ENCODE measurements around the gene PIGL. TPM values are rescaled to one million over a fixed set of nuclear protein-coding genes. Genes with fewer than 3 reads are reported as not detected.
A peak's percentile ranks its signal among the peaks of the same experiment; 100 is the strongest.

The PIGL gene
- polyA plus RNA-seq, 2 donors, result 13.3 to 21.5 TPM

DNA sequence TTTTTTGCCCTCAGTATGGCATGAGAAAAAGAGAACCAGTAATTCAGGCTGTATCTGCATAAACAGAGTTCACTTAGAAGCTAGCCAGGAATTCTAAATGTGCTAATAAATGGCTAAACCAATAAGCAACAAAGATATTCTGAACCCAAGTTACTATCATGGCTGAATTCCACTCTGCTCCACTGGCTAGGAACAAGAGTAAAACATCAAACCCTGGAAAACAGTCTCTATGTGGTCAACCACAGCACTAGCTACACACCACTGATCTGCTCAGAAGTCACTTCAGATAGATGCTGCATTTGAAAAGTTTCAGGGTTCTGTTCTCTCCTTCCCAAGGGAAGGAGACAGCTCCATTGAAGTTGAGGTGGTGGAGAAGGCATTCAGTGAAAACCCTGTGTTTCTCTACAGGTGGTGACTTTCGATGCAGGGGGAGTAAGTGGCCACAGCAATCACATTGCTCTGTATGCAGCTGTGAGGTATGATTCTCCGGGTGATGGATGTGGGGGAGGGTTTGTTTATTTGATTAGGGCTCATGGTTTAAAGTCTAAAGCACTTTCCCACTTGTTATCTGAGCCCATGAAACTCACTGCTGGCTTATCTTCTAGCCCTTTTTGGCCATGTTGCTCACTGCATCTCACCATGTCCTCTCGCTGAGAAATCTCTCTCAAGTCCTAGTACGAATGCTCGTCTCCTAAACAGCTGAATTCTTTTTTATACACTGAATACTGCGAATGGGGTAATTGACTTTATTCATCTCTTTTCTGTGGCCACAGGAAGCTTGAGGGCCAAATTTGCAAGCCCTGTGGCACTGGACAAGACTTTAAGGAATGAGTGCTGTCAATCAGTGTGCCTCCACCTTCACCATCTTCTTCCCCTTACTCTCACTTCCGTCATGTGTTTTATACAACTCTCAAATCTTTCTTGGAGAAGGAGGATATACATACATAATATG is 96.4 kb downstream of the PIGL start:
- H3K4me1 ChIP-seq (ENCODE audit: control insufficient read depth in 2 of 2, insufficient read depth in 2 of 2, low read length in 1 of 2), result no peaks in the 10 kb centered on the region
- H3K27me3 ChIP-seq (ENCODE audit: control insufficient read depth in 1 of 2, insufficient read depth in 2 of 2, low read length in 2 of 2), result no peaks in the 10 kb centered on the region
- H3K36me3 ChIP-seq (ENCODE audit: control insufficient read depth in 2 of 2, insufficient read depth in 2 of 2, low read length in 1 of 2), result peaks cover 2 to 3% of the 10 kb centered on the region in 2 donors
- no peak overlapping the region for H3K4me3 ChIP-seq (ENCODE audit: low read depth in 1 of 2, low read length in 2 of 2)
- no peaks in the 10 kb centered on the region for H3K9me3 ChIP-seq (ENCODE audit: control insufficient read depth in 2 of 2, insufficient read depth in 1 of 2, low read depth in 1 of 2, low read length in 1 of 2)
- WGBS, 2 donors, result 64 to 79% methylated on average over 7 of the region's 7 CpGs
- no peak overlapping the region for H3K27ac ChIP-seq (ENCODE audit: low read depth in 2 of 2, low read length in 1 of 2)

DNA sequence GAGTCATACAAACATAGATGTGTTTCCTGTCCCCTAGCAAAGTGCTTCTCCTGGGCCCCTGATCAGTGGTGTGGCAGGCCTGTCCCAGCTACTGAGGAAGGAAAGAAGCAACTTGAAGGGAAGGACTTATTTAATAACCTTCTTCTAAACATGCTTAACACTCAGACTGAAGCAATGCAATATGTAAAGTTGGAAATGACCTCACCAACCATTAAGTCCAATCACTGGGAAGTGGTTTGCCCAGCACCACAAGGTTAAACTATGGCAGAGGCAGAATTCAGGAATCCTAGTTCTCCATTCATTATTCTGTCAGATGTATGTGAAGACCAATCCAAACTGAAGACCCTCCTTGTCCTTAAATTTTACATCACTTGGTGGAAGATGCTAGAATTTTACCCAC is 97.2 kb downstream of the PIGL start:
- Histone ChIP-seq H3K4me3 (ENCODE audit: low read depth in 1 of 2, low read length in 2 of 2) (no peak overlapping the region), H3K4me1 (ENCODE audit: control insufficient read depth in 2 of 2, insufficient read depth in 2 of 2, low read length in 1 of 2) (no peaks in the 10 kb centered on the region), H3K27me3 (ENCODE audit: control insufficient read depth in 1 of 2, insufficient read depth in 2 of 2, low read length in 2 of 2) (no peaks in the 10 kb centered on the region), H3K36me3 (ENCODE audit: control insufficient read depth in 2 of 2, insufficient read depth in 2 of 2, low read length in 1 of 2) (peaks cover 2 to 3% of the 10 kb centered on the region in 2 donors), H3K27ac (ENCODE audit: low read depth in 2 of 2, low read length in 1 of 2) (no peak overlapping the region), H3K9me3 (ENCODE audit: control insufficient read depth in 2 of 2, insufficient read depth in 1 of 2, low read depth in 1 of 2, low read length in 1 of 2) (no peaks in the 10 kb centered on the region)

DNA sequence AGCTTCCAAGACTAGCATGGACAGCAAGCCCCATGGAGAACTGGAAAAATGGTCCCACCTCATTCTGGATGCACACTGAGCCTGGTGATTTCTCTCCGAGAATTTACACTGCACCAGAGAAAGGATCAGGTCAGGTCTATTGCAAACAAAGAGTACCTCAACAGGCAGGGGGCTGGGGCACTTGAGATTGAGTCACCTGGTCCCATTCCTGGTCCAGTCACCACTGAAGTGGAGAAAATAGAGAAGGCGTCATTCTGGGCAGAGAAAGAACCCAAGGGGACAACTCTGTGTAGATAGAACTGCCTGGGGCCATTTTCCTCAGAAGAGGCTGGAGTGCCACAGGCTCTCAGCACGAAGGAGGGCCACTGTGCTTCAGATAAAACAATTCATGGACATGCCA is 97.8 kb downstream of the PIGL start:
- Histone ChIP-seq H3K9me3 (ENCODE audit: control insufficient read depth in 2 of 2, insufficient read depth in 1 of 2, low read depth in 1 of 2, low read length in 1 of 2) (no peaks in the 10 kb centered on the region), H3K36me3 (ENCODE audit: control insufficient read depth in 2 of 2, insufficient read depth in 2 of 2, low read length in 1 of 2) (peaks cover 2 to 3% of the 10 kb centered on the region in 2 donors), H3K4me3 (ENCODE audit: low read depth in 1 of 2, low read length in 2 of 2) (no peak overlapping the region), H3K27me3 (ENCODE audit: control insufficient read depth in 1 of 2, insufficient read depth in 2 of 2, low read length in 2 of 2) (no peaks in the 10 kb centered on the region), H3K4me1 (ENCODE audit: control insufficient read depth in 2 of 2, insufficient read depth in 2 of 2, low read length in 1 of 2) (no peaks in the 10 kb centered on the region), H3K27ac (ENCODE audit: low read depth in 2 of 2, low read length in 1 of 2) (no peak overlapping the region)
- 92 to 94% methylated on average over 3 of the region's 3 CpGs for WGBS, 2 donors

DNA sequence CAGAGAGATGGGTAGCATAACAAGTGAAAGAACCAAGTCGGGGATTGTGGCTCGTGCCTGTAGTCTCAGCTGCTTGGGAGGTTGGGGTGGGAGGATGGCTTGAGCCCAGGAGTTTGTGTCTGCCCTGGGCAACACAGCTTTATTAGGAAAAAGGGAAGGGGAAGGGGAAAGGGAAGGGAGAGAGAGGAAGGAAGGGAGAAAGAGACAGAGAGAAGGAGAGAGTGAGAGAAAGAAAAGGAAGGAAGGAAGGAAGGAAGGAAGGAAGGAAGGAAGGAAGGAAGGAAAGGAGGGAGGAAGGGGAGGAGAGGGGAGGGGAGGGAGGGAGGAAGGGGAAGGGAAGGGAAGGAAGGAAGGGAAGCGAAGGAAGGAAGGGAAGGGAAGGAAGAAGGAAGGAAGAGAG is 103.0 kb downstream of the PIGL start:
- WGBS, 2 donors, result 77 to 80% methylated on average over 3 of the region's 3 CpGs
- Histone ChIP-seq H3K27ac (ENCODE audit: low read depth in 2 of 2, low read length in 1 of 2) (no peak overlapping the region), H3K4me1 (ENCODE audit: control insufficient read depth in 2 of 2, insufficient read depth in 2 of 2, low read length in 1 of 2) (no peaks in the 10 kb centered on the region), H3K27me3 (ENCODE audit: control insufficient read depth in 1 of 2, insufficient read depth in 2 of 2, low read length in 2 of 2) (no peaks in the 10 kb centered on the region), H3K36me3 (ENCODE audit: control insufficient read depth in 2 of 2, insufficient read depth in 2 of 2, low read length in 1 of 2) (peaks cover 2 to 5% of the 10 kb centered on the region in 2 donors), H3K4me3 (ENCODE audit: low read depth in 1 of 2, low read length in 2 of 2) (no peak overlapping the region), H3K9me3 (ENCODE audit: control insufficient read depth in 2 of 2, insufficient read depth in 1 of 2, low read depth in 1 of 2, low read length in 1 of 2) (no peaks in the 10 kb centered on the region)

DNA sequence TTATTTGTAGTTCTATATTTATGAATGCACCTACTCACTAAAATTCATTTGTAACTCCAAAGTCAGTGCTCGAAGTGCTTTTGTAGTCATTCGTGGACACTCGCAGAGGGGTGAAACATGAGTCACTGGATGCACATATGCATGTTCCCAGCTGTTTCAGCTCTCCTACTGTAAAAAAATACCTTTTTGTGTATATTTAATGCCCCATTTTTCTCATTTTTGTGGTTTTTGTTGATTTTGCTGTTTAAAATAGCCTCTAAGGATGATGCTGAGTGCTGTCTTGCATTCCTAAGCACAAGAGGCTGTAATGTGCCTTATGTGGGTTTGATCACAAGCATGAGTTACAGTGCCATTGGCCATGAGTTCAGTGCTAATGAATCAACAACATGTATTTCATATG is 105.6 kb downstream of the PIGL start:
- Histone ChIP-seq H3K4me1 (ENCODE audit: control insufficient read depth in 2 of 2, insufficient read depth in 2 of 2, low read length in 1 of 2) (no peaks in the 10 kb centered on the region), H3K4me3 (ENCODE audit: low read depth in 1 of 2, low read length in 2 of 2) (no peak overlapping the region), H3K27me3 (ENCODE audit: control insufficient read depth in 1 of 2, insufficient read depth in 2 of 2, low read length in 2 of 2) (no peaks in the 10 kb centered on the region), H3K36me3 (ENCODE audit: control insufficient read depth in 2 of 2, insufficient read depth in 2 of 2, low read length in 1 of 2) (peaks cover 2 to 3% of the 10 kb centered on the region in 2 donors), H3K9me3 (ENCODE audit: control insufficient read depth in 2 of 2, insufficient read depth in 1 of 2, low read depth in 1 of 2, low read length in 1 of 2) (no peaks in the 10 kb centered on the region), H3K27ac (ENCODE audit: low read depth in 2 of 2, low read length in 1 of 2) (no peak overlapping the region)
- 92 to 94% methylated on average over 3 of the region's 3 CpGs for WGBS, 2 donors

DNA sequence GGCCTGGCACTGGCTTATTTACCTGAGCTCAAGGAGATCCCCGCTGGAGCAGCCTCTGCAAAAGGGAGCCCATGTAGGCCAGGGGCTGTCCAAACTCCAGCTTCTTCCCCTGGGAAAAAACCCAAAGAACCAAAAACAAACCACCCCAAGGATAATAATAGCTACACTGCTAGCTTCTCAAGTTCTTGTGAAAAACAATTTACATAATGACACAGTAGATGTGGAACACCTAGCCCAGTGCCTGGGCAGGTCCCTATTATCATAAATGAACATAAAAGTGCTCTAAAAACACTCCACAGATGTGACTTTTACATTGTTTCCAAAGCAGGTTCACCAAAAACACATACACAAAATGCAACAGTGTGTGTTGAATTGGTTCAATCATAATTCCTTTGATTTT is 109.0 kb downstream of the PIGL start:
- 92 to 100% methylated on average over 1 of the region's 1 CpG for WGBS, 2 donors
- H3K27ac ChIP-seq (ENCODE audit: low read depth in 2 of 2, low read length in 1 of 2), result no peak overlapping the region
- no peak overlapping the region for H3K4me3 ChIP-seq (ENCODE audit: low read depth in 1 of 2, low read length in 2 of 2)
- no peaks in the 10 kb centered on the region for H3K9me3 ChIP-seq (ENCODE audit: control insufficient read depth in 2 of 2, insufficient read depth in 1 of 2, low read depth in 1 of 2, low read length in 1 of 2)
- no peaks in the 10 kb centered on the region for H3K27me3 ChIP-seq (ENCODE audit: control insufficient read depth in 1 of 2, insufficient read depth in 2 of 2, low read length in 2 of 2)
- H3K4me1 ChIP-seq (ENCODE audit: control insufficient read depth in 2 of 2, insufficient read depth in 2 of 2, low read length in 1 of 2), result no peaks in the 10 kb centered on the region
- peaks cover 2 to 3% of the 10 kb centered on the region in 2 donors for H3K36me3 ChIP-seq (ENCODE audit: control insufficient read depth in 2 of 2, insufficient read depth in 2 of 2, low read length in 1 of 2)

DNA sequence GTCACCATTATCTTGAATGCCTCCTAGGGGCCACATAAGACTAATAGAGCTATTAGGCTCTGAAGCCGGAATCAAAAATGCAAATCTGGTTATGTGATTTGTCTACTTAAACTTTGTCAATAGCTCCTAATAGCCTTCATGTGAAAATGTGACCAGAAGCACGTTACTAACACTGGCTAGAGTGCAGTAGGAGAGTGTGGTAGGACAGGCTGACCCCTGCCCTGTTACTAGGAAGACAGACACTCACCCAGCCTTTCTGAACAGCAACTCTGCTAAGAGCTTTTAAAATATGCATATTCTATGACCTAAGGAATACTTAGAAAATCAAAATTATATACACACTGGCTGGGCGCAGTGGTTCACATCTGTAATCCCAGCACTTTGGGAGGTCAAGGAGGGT is 110.0 kb downstream of the PIGL start:
- Histone ChIP-seq H3K9me3 (ENCODE audit: control insufficient read depth in 2 of 2, insufficient read depth in 1 of 2, low read depth in 1 of 2, low read length in 1 of 2) (no peaks in the 10 kb centered on the region), H3K36me3 (ENCODE audit: control insufficient read depth in 2 of 2, insufficient read depth in 2 of 2, low read length in 1 of 2) (peaks cover 0 to 3% of the 10 kb centered on the region in 2 donors), H3K4me1 (ENCODE audit: control insufficient read depth in 2 of 2, insufficient read depth in 2 of 2, low read length in 1 of 2) (no peaks in the 10 kb centered on the region), H3K27ac (ENCODE audit: low read depth in 2 of 2, low read length in 1 of 2) (no peak overlapping the region), H3K27me3 (ENCODE audit: control insufficient read depth in 1 of 2, insufficient read depth in 2 of 2, low read length in 2 of 2) (no peaks in the 10 kb centered on the region), H3K4me3 (ENCODE audit: low read depth in 1 of 2, low read length in 2 of 2) (no peak overlapping the region)
- WGBS, 2 donors, result 88 to 97% methylated on average over 3 of the region's 3 CpGs

DNA sequence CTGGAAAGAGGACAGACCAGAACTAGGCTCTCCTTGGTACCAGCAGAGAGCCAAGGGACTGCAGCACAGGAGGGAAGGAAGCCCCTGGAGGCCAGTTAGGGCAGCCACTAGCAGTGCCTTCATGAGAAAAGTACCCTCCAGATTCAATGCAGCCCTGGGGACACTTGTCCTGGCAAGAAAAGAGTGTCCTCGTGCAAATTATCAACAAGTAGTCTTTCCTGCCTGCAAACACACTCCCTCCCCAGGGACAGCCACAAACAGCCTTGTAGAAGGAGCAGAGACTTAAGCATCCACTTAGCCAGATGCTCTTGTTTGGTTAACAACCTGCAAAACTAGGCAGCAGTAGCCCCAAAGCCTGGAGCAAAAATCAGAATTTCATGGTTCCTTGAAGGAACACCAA is 112.0 kb downstream of the PIGL start:
- Histone ChIP-seq H3K4me1 (ENCODE audit: control insufficient read depth in 2 of 2, insufficient read depth in 2 of 2, low read length in 1 of 2) (no peaks in the 10 kb centered on the region), H3K27ac (ENCODE audit: low read depth in 2 of 2, low read length in 1 of 2) (peak overlapping the region in 1 of 2 donors; percentile 37)

DNA sequence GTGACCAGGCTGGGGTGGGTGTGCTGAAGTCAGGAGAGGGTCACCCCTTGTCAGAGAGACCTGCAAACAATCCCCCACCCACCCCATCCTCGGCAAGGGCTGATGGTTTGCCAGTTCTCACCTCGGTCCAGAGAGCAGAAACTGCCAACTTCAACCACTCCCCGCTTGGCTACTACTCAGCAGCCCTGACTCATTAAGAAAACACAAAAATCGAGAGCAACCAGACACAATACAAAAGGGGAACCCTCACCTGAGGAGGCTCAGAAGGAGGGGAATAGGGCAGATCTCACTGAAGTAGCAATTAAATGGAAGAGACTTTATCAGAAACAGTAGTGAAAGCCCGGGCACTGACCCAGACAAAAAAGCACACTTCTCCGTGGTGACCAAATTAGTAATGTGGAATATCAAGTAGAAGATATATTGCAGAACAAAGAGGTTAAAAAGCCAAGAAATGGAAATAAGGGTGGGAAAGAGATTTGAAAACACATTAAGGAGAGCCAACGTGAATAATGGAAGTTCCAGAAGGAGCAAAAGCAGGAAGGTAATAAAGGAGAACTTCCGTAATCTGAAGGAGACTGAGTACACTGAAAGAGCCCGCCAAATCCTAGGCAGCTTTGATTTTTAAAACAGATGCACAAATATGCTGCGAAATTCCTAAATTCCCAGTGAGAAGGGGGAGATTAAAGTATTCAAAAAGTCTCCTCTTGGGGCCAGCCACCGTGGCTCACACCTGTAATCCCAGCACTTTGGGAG is 112.7 kb downstream of the PIGL start:
- WGBS, 2 donors, result 45 to 48% methylated on average over 11 of the region's 11 CpGs
- H3K9me3 ChIP-seq (ENCODE audit: control insufficient read depth in 2 of 2, insufficient read depth in 1 of 2, low read depth in 1 of 2, low read length in 1 of 2), result no peaks in the 10 kb centered on the region
- no peak overlapping the region for H3K4me3 ChIP-seq (ENCODE audit: low read depth in 1 of 2, low read length in 2 of 2)
- peak overlapping the region; percentile 42 for H3K27ac ChIP-seq (ENCODE audit: low read depth in 2 of 2, low read length in 1 of 2)
- peaks cover 0 to 3% of the 10 kb centered on the region in 2 donors for H3K36me3 ChIP-seq (ENCODE audit: control insufficient read depth in 2 of 2, insufficient read depth in 2 of 2, low read length in 1 of 2)
- H3K4me1 ChIP-seq (ENCODE audit: control insufficient read depth in 2 of 2, insufficient read depth in 2 of 2, low read length in 1 of 2), result no peaks in the 10 kb centered on the region
- no peaks in the 10 kb centered on the region for H3K27me3 ChIP-seq (ENCODE audit: control insufficient read depth in 1 of 2, insufficient read depth in 2 of 2, low read length in 2 of 2)

More for the DNA sequence above, 112.0 kb downstream of the PIGL start:
- no peaks in the 10 kb centered on the region for H3K27me3 ChIP-seq (ENCODE audit: control insufficient read depth in 1 of 2, insufficient read depth in 2 of 2, low read length in 2 of 2)
- no peak overlapping the region for H3K4me3 ChIP-seq (ENCODE audit: low read depth in 1 of 2, low read length in 2 of 2)
- H3K9me3 ChIP-seq (ENCODE audit: control insufficient read depth in 2 of 2, insufficient read depth in 1 of 2, low read depth in 1 of 2, low read length in 1 of 2), result no peaks in the 10 kb centered on the region
- peaks cover 0 to 3% of the 10 kb centered on the region in 2 donors for H3K36me3 ChIP-seq (ENCODE audit: control insufficient read depth in 2 of 2, insufficient read depth in 2 of 2, low read length in 1 of 2)
- WGBS, 2 donors, result 19 to 27% methylated on average over 1 of the region's 1 CpG
